Hematopoietic multipotent progenitor cell treated with erythropoietin and hydrocortisone succinate and interleukin-3 and kit ligand, for 8 days (in vitro differentiated cells): ENCODE results near the gene TMX1.
"Not testable (repeated sequence)": the region's sequence is repeated elsewhere in the genome, so short reads cannot be mapped to it uniquely, and the experiment has no call there.

Source experiments
- DNase-seq: peaks from one replicate; pipeline ENCODE4 v3.0.0-alpha.2; 2015

TMX1 gene

GRCh38 chr14:51239813-51240803 is at the start of gene TMX1:
TMX1 (plus strand) TSS chr14:51240247; CDS start chr14:51240293, 46 bp downstream.
- DNase-seq = peak; percentile 100

- no peak for DNase-seq
Measured at GRCh38 chr14:51201890-51202289, 38.2 kb upstream of the TMX1 start.

- DNase-seq = no peak
Measured at GRCh38 chr14:51202914-51203665, 37.0 kb upstream of the TMX1 start.

- DNase-seq = no peak
Measured at GRCh38 chr14:51203881-51204280, 36.2 kb upstream of the TMX1 start.

- no peak for DNase-seq
Measured at GRCh38 chr14:51205486-51205885, 34.6 kb upstream of the TMX1 start.

- no peak for DNase-seq
Measured at GRCh38 chr14:51206462-51206861, 33.6 kb upstream of the TMX1 start.

- DNase-seq = no peak
Measured at GRCh38 chr14:51207621-51208020, 32.4 kb upstream of the TMX1 start.

GRCh38 chr14:51208982-51209381 is 31.1 kb upstream of the TMX1 start:
- no peak for DNase-seq

GRCh38 chr14:51209457-51209856 is 30.6 kb upstream of the TMX1 start:
- no peak for DNase-seq

- DNase-seq = no peak
Measured at GRCh38 chr14:51210594-51210993, 29.5 kb upstream of the TMX1 start.

GRCh38 chr14:51211149-51211548 is 28.9 kb upstream of the TMX1 start:
- DNase-seq = no peak

- DNase-seq = no peak
Measured at GRCh38 chr14:51216602-51217001, 23.4 kb upstream of the TMX1 start.

GRCh38 chr14:51219473-51220448 is 20.3 kb upstream of the TMX1 start:
- DNase-seq = peak; percentile 46

- DNase-seq = not testable (repeated sequence)
Measured at GRCh38 chr14:51223463-51223862, 16.6 kb upstream of the TMX1 start.

GRCh38 chr14:51224551-51224950 is 15.5 kb upstream of the TMX1 start:
- DNase-seq = no peak

GRCh38 chr14:51225751-51226150 is 14.3 kb upstream of the TMX1 start:
- no peak for DNase-seq

- no peak for DNase-seq
Measured at GRCh38 chr14:51228391-51228790, 11.7 kb upstream of the TMX1 start.

GRCh38 chr14:51228890-51229289 is 11.2 kb upstream of the TMX1 start:
- DNase-seq = no peak

GRCh38 chr14:51236314-51236713 is 3.7 kb upstream of the TMX1 start:
- no peak for DNase-seq

GRCh38 chr14:51240804-51241380 is 845 bp downstream of the TMX1 start:
- DNase-seq = no peak

- peak; percentile 16 for DNase-seq
Measured at GRCh38 chr14:51242545-51243490, 2.8 kb downstream of the TMX1 start.
